CD4-positive, CD25-positive, alpha-beta regulatory T cell (primary cell): ENCODE measurements around the gene NF1. TPM values are rescaled to one million over a fixed set of nuclear protein-coding genes. Genes with fewer than 3 reads are reported as not detected.
A peak's percentile ranks its signal among the peaks of the same experiment; 100 is the strongest.
"Not testable (repeated sequence)": the region's sequence is repeated elsewhere in the genome, so short reads cannot be mapped to it uniquely, and the experiment has no call there.

Experiments used
- ATAC-seq, 2 donors: fragments of 150-1000 bp; cut with Tn5 transposase; one replicate each; pipeline ENCODE4 v1.10.0; 2021; ENCODE audit warnings: low read depth in 2 of 2, moderate number of reproducible peaks in 2 of 2, moderate library complexity in 1 of 2
- DNase-seq, 3 donors: peaks; one replicate each; pipeline versions ENCODE4 v3.0.0 to v3.0.0-alpha.2; 2012 to 2022; ENCODE audit warnings: mixed read lengths in 1 of 3
- H3K27ac ChIP-seq: one replicate; pipeline ENCODE4 v1.7.0; 2013; ENCODE audit warnings: mild to moderate bottlenecking, low read length; ENCODE audit not compliant: insufficient read depth, poor library complexity, severe bottlenecking
- H3K27me3 ChIP-seq: one replicate; pipeline ENCODE4 v1.7.0; 2013; ENCODE audit warnings: low read length; ENCODE audit not compliant: control insufficient read depth, insufficient read depth
- H3K36me3 ChIP-seq: one replicate; pipeline ENCODE4 v1.7.0; 2013; ENCODE audit warnings: mild to moderate bottlenecking, low read length, moderate library complexity; ENCODE audit not compliant: control insufficient read depth, insufficient read depth
- H3K4me1 ChIP-seq: 2 replicates; pipeline ENCODE4 v1.7.0; 2013; ENCODE audit warnings: mild to moderate bottlenecking, low read length; ENCODE audit not compliant: insufficient read depth, control insufficient read depth, poor library complexity, severe bottlenecking
- H3K4me3 ChIP-seq: one replicate; pipeline ENCODE4 v1.7.0; 2013; ENCODE audit warnings: low read depth, mild to moderate bottlenecking, low read length, moderate library complexity
- H3K9me3 ChIP-seq, 2 experiments: 1 replicate in 1 of 2; 2 replicates in 1 of 2; pipeline ENCODE4 v1.7.0; 2013; ENCODE audit warnings: low read length in 2 of 2, mild to moderate bottlenecking in 1 of 2, moderate library complexity in 1 of 2; ENCODE audit not compliant: control insufficient read depth in 2 of 2
- H3K27ac Mint-ChIP-seq, 3 donors: one replicate each; pipeline ENCODE4 v1.8.0; 2020 to 2022; ENCODE audit warnings: mild to moderate bottlenecking in 3 of 3, mixed read lengths in 3 of 3, moderate library complexity in 2 of 3
- H3K27me3 Mint-ChIP-seq: one replicate; pipeline ENCODE4 v1.8.0; 2022; ENCODE audit warnings: mild to moderate bottlenecking, mixed read lengths
- H3K36me3 Mint-ChIP-seq: one replicate; pipeline ENCODE4 v1.8.0; 2020; ENCODE audit warnings: mixed read lengths
- H3K4me1 Mint-ChIP-seq, 4 donors: one replicate each; pipeline ENCODE4 v1.8.0; 2020 to 2022; ENCODE audit warnings: mixed read lengths in 4 of 4, mild to moderate bottlenecking in 1 of 4
- H3K4me3 Mint-ChIP-seq, 4 donors: one replicate each; pipeline ENCODE4 v1.8.0; 2020 to 2022; ENCODE audit warnings: mild to moderate bottlenecking in 4 of 4, mixed read lengths in 4 of 4, moderate library complexity in 3 of 4
- H3K9me3 Mint-ChIP-seq, 7 donors: one replicate each; pipeline ENCODE4 v1.8.0; 2020 to 2022; ENCODE audit warnings: mixed read lengths in 7 of 7, mild to moderate bottlenecking in 3 of 7, moderate library complexity in 2 of 7
- polyA plus RNA-seq, 4 donors: library from polyadenylated mRNA; unstranded; fragments of 300-500 nt; fragmentation: Illumina TruSeq; gene quantifications; one replicate each; pipeline ENCODE4 v1.2.3, GENCODE V29; 2021
- total RNA-seq: library from RNA; stranded (reverse); gene quantifications from one replicate; pipeline ENCODE4 v1.2.3, GENCODE V29; 2022

Gene NF1
- total and polyA plus RNA-seq, 5 donors from 2014 or later, result 19.7 to 47.3 (median 40.8) TPM

- H3K27ac ChIP-seq, H3K27ac Mint-ChIP-seq, ATAC-seq, H3K9me3 ChIP-seq, H3K4me1 ChIP-seq, H3K27me3 ChIP-seq, H3K4me3 Mint-ChIP-seq, H3K36me3 ChIP-seq, H3K4me1 Mint-ChIP-seq, H3K4me3 ChIP-seq, H3K9me3 Mint-ChIP-seq, H3K36me3 Mint-ChIP-seq: not testable (repeated sequence)
- peaks cover 11% of the 10 kb centered on the region for H3K27me3 Mint-ChIP-seq
- peak in 1 of 3 donors; percentile 27 for DNase-seq
Measured at GRCh38 chr17:31383488-31383887, 288.7 kb downstream of the NF1 start.

- Histone ChIP-seq H3K4me3 (no peak overlapping the region), H3K27me3 (no peaks in the 10 kb centered on the region), H3K4me1 (no peaks in the 10 kb centered on the region), H3K36me3 (no peaks in the 10 kb centered on the region), H3K27ac (no peak overlapping the region), H3K9me3 (no peaks in the 10 kb centered on the region)
- ATAC-seq (no peak), DNase-seq (no peak)
- Mint-ChIP-seq H3K36me3 (no peaks in the 10 kb centered on the region), H3K4me3 (no peak overlapping the region), H3K9me3 (no peaks in the 10 kb centered on the region), H3K27me3 (peaks cover 25% of the 10 kb centered on the region), H3K27ac (no peak overlapping the region), H3K4me1 (peaks cover 0 to 10% (median 5%) of the 10 kb centered on the region in 4 donors)
Measured at GRCh38 chr17:31385428-31386285, 290.9 kb downstream of the NF1 start.

- Histone ChIP-seq H3K36me3 (no peaks in the 10 kb centered on the region), H3K9me3 (no peaks in the 10 kb centered on the region), H3K27me3 (no peaks in the 10 kb centered on the region), H3K4me1 (no peaks in the 10 kb centered on the region), H3K4me3 (no peak overlapping the region), H3K27ac (no peak overlapping the region)
- Mint-ChIP-seq H3K9me3 (peaks cover 0 to 1% (median 0%) of the 10 kb centered on the region in 7 donors), H3K36me3 (no peaks in the 10 kb centered on the region), H3K27me3 (peaks cover 25% of the 10 kb centered on the region), H3K4me3 (peak overlapping the region in 1 of 4 donors; percentile 73), H3K27ac (no peak overlapping the region), H3K4me1 (peaks cover 0 to 10% (median 5%) of the 10 kb centered on the region in 4 donors)
- ATAC-seq (no peak), DNase-seq (no peak)
Measured at GRCh38 chr17:31386542-31387075, 291.8 kb downstream of the NF1 start.

- Mint-ChIP-seq H3K4me3 (no peak overlapping the region), H3K27ac (no peak overlapping the region), H3K4me1 (peaks cover 0 to 12% (median 6%) of the 10 kb centered on the region in 4 donors), H3K9me3 (peaks cover 0 to 1% (median 0%) of the 10 kb centered on the region in 7 donors), H3K36me3 (no peaks in the 10 kb centered on the region), H3K27me3 (peaks cover 28% of the 10 kb centered on the region)
- no peaks in the 10 kb centered on the region for H3K9me3 ChIP-seq
- H3K27me3 ChIP-seq, result no peaks in the 10 kb centered on the region
- no peaks in the 10 kb centered on the region for H3K36me3 ChIP-seq
- H3K4me3 ChIP-seq, result no peak overlapping the region
- DNase-seq (no peak), ATAC-seq (no peak)
- H3K4me1 ChIP-seq, result peaks cover 7% of the 10 kb centered on the region
- H3K27ac ChIP-seq, result no peak overlapping the region
Measured at GRCh38 chr17:31387438-31387837, 292.7 kb downstream of the NF1 start.

GRCh38 chr17:31388351-31388750, 293.6 kb downstream of the NF1 start:
- no peak overlapping the region for H3K27ac Mint-ChIP-seq
- ATAC-seq (no peak), DNase-seq (no peak)
- H3K4me3 Mint-ChIP-seq, result no peak overlapping the region
- Histone ChIP-seq H3K36me3 (no peaks in the 10 kb centered on the region), H3K9me3 (no peaks in the 10 kb centered on the region), H3K27me3 (peaks cover under 1% of the 10 kb centered on the region), H3K4me3 (no peak overlapping the region), H3K4me1 (peaks cover 8% of the 10 kb centered on the region), H3K27ac (no peak overlapping the region)
- H3K4me1 Mint-ChIP-seq, result peaks cover 0 to 15% (median 8%) of the 10 kb centered on the region in 4 donors
- H3K36me3 Mint-ChIP-seq, result no peaks in the 10 kb centered on the region
- H3K9me3 Mint-ChIP-seq, result peaks cover 0 to 1% (median 0%) of the 10 kb centered on the region in 7 donors
- H3K27me3 Mint-ChIP-seq, result peaks cover 37% of the 10 kb centered on the region

- ATAC-seq (peak; percentile 32 to 46), DNase-seq (peak in 2 of 3 donors; percentile 33 to 40)
- Histone ChIP-seq H3K4me3 (no peak overlapping the region), H3K27me3 (peaks cover 3% of the 10 kb centered on the region), H3K36me3 (no peaks in the 10 kb centered on the region), H3K9me3 (no peaks in the 10 kb centered on the region), H3K27ac (no peak overlapping the region), H3K4me1 (peaks cover 8% of the 10 kb centered on the region)
- Mint-ChIP-seq H3K9me3 (peaks cover 0 to 1% (median 0%) of the 10 kb centered on the region in 7 donors), H3K27ac (peak overlapping the region in 1 of 3 donors; percentile 52), H3K27me3 (peaks cover 44% of the 10 kb centered on the region), H3K4me3 (no peak overlapping the region), H3K4me1 (peaks cover 0 to 15% (median 8%) of the 10 kb centered on the region in 4 donors), H3K36me3 (no peaks in the 10 kb centered on the region)
Measured at GRCh38 chr17:31388770-31389656, 294.2 kb downstream of the NF1 start.

GRCh38 chr17:31389657-31390381, 295.0 kb downstream of the NF1 start:
- Histone ChIP-seq H3K4me3 (no peak overlapping the region), H3K36me3 (no peaks in the 10 kb centered on the region), H3K27me3 (peaks cover 6% of the 10 kb centered on the region), H3K9me3 (no peaks in the 10 kb centered on the region), H3K4me1 (peaks cover 8% of the 10 kb centered on the region), H3K27ac (no peak overlapping the region)
- no peak for ATAC-seq
- peak in 1 of 3 donors; percentile 10 for DNase-seq
- H3K27me3 Mint-ChIP-seq, result peaks cover 52% of the 10 kb centered on the region
- H3K4me3 Mint-ChIP-seq, result peak overlapping the region in 2 of 4 donors; percentile 69 to 74
- peaks cover 0 to 17% (median 11%) of the 10 kb centered on the region in 4 donors for H3K4me1 Mint-ChIP-seq
- H3K9me3 Mint-ChIP-seq, result peaks cover 0 to 3% (median 0%) of the 10 kb centered on the region in 7 donors
- H3K36me3 Mint-ChIP-seq, result no peaks in the 10 kb centered on the region
- no peak overlapping the region for H3K27ac Mint-ChIP-seq
